Posterior vena cava (tissue), 2 donors: ENCODE measurements around the gene LMBR1. TPM values are rescaled to one million over a fixed set of nuclear protein-coding genes. Genes with fewer than 3 reads are reported as not detected.
"Not testable (repeated sequence)": the region's sequence is repeated elsewhere in the genome, so short reads cannot be mapped to it uniquely, and the experiment has no call there.

Experiments used
- DNase-seq: peaks from one replicate; pipeline ENCODE4 v3.0.0-alpha.2; 2020; ENCODE audit warnings: low spot score
- intact Hi-C, 2 donors: fragments of 100-400 bp; cut with DNase I; formaldehyde crosslinking; loops; one replicate each; pipeline versions ENCODE4 v1.14.1 to v1.14.2; 2022 to 2023
- total RNA-seq, 2 donors: library from RNA; stranded (reverse); fragmentation: NEBNext Ultra II Directional; extraction: Animal tissue kit (Norgen Biotek cat#: 25700); gene quantifications; one replicate each; pipeline ENCODE4 v1.2.1, GENCODE V29; 2021
- donor health status: DM: yes; HTN: yes; CAD: no.
- donor health status: DM: yes; HTN: yes; CAD: no.

The LMBR1 gene
- total RNA-seq, 2 donors from 2014 or later: 55.5 to 65.1 TPM

DNA sequence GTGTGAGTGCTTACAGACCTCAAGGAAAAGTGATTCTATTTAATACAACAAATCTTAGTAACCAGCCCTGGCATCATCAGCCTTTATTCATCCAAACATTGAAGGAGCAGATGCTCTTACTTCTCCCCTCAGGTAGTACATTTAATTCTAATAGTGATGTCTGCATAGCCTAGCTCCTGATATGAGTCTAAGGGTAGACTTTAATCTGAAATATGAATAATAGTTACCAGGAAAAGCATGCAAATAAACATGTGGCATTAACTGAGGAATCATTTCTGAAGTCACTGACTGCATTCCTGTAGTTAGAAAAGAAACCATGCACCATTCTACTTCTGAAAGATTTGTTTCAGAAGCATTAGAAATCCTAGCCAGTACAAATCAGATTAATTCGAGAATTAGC is 25.7 kb upstream of the LMBR1 start:
- intact Hi-C loops: loop anchor here in 1 of 2 donors (1.0 kb wide), 1 partner anchor 17 kb away; no protein-coding TSS in a partner anchor
- no peak for DNase-seq

DNA sequence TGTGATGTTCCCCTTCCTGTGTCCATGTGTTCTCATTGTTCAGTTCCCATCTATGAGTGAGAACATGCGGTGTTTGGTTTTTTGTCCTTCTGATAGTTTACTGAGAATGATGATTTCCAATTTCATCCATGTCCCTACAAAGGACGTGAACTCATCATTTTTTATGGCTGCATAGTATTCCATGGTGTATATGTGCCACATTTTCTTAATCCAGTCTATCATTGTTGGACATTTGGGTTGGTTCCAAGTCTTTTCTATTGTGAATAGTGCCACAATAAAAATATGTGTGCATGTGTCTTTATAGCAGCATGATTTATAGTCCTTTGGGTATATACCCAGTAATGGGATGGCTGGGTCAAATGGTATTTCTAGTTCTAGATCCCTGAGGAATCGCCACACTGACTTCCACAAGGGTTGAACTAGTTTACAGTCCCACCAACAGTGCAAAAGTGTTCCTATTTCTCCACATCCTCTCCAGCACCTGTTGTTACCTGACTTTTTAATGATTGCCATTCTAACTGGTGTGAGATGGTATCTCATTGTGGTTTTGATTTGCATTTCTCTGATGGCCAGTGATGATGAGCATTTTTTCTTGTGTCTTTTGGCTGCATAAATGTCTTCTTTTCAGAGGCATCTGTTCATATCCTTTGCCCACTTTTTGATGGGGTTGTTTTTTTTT is 16.7 kb upstream of the LMBR1 start:
- DNase-seq, intact Hi-C loops: not testable (repeated sequence)

DNA sequence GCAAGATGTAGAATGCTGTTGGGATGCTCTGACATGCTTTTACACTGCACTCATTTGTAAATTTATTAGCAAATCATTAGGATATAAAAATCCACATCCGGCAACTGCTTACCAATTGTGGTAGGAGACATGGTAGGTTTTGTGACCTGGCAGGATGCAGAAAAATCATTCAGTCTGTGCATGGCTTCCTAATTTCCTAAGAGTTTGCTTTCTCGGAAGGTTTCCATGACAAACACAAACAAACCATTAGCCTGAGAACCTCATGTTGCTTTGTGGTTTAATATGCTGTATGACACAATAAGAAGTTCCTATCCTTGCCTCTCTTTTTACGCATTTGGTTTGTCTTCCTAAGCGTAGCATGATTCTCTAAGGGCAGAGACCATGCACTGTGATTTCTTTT is 14.7 kb upstream of the LMBR1 start:
- no peak for DNase-seq
- intact Hi-C loops: no loop called here

DNA sequence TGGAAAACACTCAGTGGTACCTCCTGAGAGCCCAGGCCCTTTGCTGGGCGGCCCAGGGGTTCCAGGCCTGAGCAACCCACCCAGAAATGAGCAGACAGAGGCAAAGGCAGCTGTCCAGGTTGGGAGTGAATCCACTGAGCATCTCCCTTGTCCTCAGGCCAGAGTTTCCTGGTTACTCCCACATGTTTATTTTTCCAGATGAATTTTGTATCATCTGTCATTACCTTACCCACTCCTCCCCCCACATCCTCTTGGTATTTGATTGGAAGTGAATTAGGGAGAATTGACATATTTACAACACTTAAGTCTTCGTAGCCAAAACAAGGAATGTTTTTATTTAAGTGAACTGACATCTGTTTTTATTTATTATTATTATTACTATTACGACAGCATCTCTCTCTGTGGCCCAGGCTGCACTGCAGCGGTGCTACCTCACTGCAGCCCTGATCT is 13.2 kb upstream of the LMBR1 start:
- DNase-seq: peak; percentile 43
- intact Hi-C loops: no loop called here

DNA sequence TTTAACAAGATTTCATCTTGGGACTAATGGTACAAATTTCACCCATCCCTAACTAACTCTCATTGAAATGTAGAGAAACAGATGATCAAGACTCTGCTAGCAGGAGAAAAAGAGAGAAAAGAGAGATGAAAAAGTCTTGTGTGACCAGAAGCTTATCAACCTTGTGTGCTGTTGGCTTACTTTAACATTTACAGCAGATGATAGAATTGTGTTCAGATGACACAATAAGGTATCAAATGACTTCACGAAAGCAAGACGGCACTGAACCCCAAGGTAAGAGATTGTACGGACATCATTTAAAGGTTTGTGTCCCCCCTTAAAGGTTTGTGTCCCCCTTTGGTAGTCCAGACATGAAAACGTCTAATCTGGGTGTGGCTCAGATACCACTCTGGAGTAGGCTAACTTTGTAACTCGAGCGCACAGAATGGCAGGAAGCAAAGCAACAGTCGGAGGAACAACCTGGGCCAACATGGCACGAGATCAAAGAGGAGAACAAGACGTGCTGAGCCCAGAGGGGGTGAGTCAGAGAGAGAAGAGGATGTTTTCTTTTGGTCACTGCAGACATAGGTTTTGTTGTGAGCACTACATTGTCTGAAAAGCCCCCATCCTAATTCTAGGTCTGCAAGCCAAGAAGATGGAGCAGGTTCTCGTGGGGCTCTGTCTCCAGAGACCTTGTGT is 10.4 kb upstream of the LMBR1 start:
- no peak for DNase-seq
- intact Hi-C loops: no loop called here

DNA sequence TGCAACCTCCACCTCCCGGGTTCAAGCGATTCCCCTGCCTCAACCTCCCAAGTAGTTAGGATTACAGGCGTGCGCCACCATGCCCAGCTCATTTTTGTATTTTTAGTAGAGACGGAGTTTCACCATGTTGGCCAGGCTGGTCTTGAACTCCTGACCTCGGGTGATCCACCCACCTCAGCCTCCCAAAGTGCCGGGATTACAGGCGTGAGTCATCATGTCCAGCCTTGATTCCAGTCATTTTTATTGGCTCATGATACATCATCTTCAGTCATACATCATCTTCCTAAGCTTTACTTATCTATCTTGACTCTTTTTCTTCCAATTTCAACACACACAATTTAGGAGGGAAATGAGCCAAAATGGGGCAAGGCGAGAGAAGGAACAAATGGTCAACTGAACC is 7.1 kb upstream of the LMBR1 start:
- intact Hi-C loops, DNase-seq: not testable (repeated sequence)

DNA sequence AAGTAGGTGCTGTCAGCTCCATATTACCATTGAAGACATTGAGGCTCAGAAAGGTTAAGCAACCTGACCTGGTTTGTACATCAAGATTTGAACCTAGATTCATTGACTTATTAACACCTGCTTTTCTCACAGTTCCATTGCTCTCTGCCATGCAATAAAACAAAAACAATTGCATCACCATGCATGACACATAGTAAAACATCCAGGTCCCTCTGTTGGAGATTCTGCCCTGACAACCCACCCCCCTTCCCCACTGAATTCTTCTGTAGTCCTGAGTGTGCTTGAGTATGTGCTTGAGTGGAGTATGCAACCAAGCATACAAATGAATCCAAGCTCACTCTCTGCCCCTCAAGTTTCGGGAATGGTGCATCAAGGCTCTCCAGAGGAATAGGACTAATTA is 6.0 kb upstream of the LMBR1 start:
- intact Hi-C loops: no loop called here

DNA sequence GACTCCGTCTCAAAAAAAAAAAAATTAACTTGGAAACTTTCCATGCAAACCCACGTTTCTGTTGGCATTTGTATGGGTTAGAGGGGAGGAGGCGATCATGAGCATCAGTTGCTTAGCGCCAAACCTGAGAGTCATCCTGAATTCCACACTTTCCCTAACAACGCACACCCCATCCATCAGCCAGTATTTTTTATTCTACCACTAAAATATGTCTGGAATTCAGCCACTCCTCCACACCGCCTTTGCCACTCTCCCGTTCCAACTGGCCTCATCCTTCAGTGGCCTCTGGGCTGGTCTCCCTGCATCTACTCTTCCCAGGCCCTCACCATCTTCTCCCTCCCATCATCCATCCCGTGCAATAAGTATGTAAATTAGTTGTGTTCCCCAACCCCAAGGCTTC is 4.7 kb upstream of the LMBR1 start:
- DNase-seq: no peak
- intact Hi-C loops: no loop called here

More for the DNA sequence above, 6.0 kb upstream of the LMBR1 start:
- no peak for DNase-seq

DNA sequence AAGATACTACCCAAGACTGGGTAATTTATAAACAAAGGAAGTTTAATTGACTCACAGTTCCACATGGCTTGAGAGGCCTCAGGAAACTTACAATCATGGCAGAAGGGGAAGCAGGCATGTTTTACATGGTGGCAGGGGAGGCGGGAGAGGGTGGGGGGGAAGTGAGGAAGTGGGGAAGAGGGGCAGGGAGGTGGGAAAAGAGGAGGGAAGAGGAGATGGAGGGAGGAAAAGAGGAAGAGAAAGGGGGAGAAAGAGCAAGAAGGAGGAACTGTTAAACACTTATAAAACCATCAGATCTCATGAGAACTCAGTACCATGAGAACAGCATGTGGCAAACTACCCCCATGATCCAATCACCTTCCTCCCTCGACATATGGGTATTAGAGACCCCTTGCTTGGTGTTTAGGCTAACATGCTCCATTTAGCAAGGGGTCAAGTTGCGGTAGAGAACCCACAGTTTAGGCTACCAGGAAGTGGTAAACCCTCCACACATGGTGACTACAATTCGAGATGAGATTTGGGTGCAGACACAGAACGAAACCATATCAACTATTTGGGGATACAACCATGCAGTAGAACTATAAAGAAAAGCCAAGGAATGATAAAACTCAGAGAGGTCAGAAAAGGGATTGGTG is 3.5 kb upstream of the LMBR1 start:
- intact Hi-C loops: no loop called here
- DNase-seq: no peak

DNA sequence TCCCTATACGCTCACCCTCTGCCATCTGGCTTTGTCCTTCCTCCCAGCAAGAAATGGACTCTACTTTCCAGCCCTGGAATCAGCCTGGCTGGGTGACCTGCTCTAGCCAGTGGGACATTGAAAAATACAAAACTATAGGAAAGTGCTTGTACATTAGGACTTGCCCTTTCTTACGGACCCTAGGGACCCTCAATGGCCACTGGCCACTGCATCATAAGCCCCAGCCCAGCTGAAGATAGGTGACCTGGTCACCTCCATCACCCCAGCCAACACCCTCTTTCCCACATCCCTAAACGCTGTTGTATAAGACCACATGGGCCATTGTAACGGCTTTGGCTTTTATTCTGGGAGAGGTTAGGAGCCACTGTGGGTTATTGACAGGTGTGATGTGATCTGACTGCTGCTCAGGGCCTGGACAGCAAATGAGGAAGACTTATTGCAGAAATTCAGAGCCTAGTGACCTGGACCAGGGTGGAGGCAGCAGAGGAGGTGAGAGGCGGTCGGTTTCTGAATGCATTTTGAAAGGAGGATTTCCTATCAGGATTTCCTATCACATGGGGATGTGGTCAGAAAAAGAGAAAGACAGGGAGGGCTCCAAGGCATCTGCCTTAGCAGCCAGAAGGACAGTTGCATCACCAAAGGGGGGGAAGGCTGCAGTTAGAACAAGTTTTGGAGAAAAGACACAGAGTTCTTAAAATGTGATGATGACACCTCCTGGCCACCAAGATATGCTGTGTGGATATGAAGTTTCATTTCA is 2.2 kb upstream of the LMBR1 start:
- intact Hi-C loops: no loop called here
- DNase-seq: no peak

DNA sequence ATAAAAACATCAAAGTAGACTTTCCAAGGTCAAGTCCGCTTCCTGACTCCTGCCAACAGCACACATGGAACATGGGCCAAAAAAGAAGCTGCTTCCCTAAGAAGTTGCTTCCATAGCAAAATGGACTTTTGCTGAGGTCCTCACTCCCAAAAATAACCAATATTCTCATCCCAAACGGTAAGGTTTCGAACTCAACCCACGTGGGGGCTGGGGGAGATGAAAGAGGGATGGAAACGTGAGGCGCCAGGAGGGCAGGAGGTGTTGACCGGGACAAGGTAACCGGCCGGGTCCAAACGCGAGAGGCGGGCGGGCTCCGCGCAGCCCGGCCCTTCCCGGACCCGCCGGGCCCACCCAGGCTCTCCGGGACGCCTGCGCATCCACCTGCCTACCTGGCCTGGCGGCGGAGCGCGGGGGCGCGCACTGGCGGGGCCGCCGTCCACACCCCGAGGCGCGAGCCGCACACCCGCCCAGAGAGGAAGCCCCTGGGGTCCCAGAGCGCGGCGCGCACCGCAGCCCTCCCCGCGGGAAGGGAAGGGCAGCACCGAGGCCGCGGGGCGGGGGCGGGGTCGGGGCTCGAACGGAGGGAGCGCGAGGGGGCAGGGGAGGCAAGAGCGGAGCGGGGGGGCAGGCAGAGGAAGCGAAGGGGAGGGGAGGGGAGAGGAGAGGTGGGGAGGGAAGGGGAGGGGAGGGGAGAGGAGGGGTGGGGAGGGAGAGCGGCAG is 742 bp downstream of the LMBR1 start:
- intact Hi-C loops: no loop called here
- peak; percentile 84 for DNase-seq

DNA sequence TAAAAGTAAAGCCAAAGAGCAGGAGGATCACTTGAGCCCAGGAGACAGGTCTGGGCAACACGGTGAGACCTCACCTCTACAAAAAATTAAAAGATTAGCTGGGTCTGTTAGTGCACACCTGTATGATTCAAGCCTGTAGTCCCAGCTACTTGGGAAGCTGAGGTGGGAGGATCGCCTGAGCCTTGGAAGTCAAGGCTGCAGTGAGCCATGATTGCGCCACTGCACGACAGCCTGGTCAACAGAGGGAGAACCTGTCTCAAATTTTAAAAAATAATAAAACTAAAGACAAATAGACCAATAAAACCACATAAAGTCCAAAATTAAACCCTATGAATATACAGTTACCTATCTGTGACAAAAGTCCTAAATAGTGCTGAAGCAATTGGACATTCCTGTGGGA is 3.2 kb downstream of the LMBR1 start:
- intact Hi-C loops: no loop called here
- no peak for DNase-seq

DNA sequence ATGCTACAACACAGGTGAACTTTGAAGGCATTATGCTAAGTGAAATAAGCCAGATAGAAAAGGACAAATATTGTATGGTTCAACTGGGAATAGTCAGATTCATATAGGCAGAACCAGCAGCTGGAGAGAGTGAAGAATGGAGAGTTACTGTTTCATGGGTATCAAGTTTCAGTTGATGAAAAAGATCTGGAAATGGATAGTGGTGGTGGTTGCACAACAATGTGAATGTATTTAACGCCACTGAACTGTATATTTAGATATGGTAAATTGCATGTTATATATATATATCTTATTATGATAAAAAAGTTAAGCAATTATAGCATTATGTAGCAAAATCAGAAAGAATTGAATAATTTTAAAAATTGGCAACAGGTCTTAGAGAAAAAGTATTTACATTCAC is 3.9 kb downstream of the LMBR1 start:
- DNase-seq: no peak
- intact Hi-C loops: no loop called here

DNA sequence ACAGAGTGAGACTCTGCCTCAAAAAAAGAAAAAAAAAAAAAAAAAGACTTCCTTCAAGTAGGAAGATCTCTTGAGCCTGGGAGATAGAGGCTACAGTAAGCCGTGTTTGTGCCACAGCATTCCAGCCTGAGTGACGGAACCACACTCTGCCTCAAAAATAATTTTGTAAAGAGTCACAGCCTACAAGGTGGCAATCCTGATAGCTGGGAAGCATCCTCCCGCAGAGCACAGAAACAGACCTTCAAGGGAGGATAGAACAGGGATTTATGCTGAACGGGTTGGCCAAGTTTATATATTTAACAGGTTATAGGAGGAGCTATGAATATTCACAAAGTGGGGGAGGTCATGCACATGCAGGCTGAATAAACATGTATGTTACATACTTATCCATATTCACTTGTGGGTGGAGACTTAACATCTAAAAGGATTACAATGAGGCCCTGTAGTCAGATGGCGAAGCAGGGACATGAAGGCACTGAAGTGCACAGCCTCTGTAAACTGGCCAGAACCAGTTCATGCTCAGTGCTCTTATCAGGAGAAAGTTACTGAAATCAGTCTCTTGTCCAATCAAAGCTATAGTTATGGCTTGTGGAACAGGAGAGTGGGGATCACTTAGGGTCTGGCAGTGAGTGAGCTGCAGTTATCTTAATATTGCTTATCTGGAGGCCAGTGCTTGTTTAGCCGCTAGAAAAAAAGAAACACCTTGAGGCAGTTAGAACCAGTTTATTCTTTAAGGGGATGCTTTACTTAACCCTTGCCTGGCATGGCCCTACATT is 6.8 kb downstream of the LMBR1 start:
- no peak for DNase-seq
- intact Hi-C loops: no loop called here

DNA sequence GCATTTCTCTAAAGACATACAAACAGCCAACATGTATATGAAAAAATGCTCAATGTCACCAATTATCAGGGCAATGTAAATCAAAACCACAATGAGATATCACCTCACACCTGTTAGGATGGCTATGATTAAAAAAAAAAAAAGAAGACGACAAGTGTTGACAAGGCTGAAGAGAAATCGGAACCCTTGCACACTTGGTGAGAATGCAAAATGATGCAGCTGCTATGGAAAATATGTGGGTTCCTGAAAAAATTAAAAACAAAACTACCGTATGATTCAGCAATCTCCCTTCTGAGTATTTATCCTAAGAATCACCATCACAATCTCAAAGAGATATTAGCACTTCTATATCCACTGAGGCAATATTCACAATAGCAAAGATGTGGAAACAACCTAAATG is 11.3 kb downstream of the LMBR1 start:
- intact Hi-C loops: no loop called here
- DNase-seq: no peak

DNA sequence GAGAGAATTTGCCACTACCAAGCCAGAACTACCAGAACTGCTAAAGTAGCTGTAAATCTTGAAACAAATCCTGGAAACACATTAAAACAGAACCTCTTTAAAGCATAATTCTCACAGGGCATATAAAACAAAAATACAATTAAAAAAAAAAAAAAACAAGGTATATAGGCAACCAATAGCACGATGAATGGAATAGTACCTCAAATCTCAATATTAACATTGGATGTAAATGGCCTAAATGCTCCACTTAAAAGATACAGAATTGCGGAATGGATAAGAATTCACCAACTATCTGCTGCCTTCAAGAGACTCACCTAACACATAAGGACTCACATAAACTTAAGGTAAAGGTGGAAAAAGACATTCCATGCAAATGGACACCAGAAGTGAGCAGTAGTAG is 17.2 kb downstream of the LMBR1 start:
- DNase-seq: no peak
- intact Hi-C loops: no loop called here

DNA sequence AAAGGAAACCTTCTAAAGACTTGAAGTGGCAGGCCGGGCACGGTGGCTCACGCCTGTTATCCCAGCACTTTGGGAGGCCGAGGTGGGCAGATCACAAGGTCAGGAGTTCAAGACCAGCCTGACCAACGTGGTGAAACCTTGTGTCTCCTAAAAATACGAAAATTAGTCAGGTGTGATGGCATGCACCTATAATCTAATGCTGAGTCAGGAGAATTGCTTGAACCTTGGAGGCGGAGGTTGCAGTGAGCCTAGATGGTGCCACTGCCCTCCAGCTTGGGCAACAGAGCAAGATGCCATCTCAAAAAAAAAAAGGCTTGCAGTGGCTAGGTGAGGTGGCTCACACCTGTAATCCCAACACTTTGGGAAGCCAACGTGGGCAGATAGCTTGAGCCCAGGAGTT is 24.6 kb downstream of the LMBR1 start:
- intact Hi-C loops, DNase-seq: not testable (repeated sequence)

DNA sequence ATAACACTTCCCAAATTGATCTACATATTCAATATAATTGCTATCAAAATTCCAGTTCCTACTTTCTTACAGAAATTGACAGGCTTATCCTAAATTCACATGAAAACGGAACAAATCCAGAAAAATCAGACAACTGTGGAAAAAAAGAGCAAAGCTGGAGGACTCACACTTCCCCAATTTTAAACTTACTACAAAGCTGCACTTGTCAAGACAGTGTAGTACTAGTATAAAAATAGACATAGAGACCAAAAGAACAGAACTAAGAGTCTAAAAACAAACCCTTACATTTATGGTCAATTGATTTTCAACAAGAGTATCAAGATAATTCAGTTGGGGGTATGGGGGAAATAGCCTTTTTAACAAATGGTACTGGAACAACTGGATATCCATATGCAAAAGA is 27.5 kb downstream of the LMBR1 start:
- no peak for DNase-seq
- intact Hi-C loops: no loop called here

DNA sequence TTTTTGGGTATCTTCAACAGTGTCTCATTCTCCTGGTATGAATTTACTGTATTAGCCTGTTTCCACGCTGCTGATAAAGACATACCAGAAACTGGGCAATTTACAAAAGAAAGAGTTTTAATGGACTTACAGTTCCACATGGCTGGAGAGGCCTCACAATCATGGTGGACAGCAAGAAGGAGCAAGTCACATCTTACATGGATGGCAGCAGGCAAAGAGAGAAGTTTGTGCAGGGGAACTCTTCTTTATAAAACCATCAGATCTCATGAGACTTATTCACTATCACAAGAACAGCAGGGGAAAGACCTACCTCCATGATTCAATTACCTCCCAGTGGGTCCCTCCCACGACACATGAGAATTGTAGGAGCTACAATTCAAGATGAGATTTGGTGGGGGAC is 31.0 kb downstream of the LMBR1 start:
- DNase-seq, intact Hi-C loops: not testable (repeated sequence)
